WTC11 (cell line): ENCODE data around the gene HDAC5. TPM values are rescaled to one million over a fixed set of nuclear protein-coding genes. Genes with fewer than 3 reads are reported as not detected.

Experiments
- ATAC-seq: fragments of 200-7000 bp; cut with Tn5 transposase; 2 replicates; pipeline ENCODE4 v1.10.0; 2021; ENCODE audit warnings: mild to moderate bottlenecking, moderate library complexity
- CTCF ChIA-PET: fragments of 300-600 bp; sonication (Branson Sonifier 250); formaldehyde crosslinking; loops from one replicate; lab custom pipeline; 2021; ENCODE audit warnings: antibody characterized with exemption; lab: Charles Lee
- POLR2A ChIA-PET: fragments of 350-600 bp; sonication (Branson Sonifier 250); formaldehyde crosslinking; loops from one replicate; lab custom pipeline; 2021; ENCODE audit warnings: antibody characterized with exemption; lab: Charles Lee
- DNase-seq: peaks from one replicate; pipeline ENCODE4 v3.0.0; 2021; ENCODE audit warnings: low spot score
- H3K27ac Mint-ChIP-seq: 2 replicates; pipeline ENCODE4 v1.8.0; 2021; ENCODE audit warnings: mixed read lengths
- H3K27me3 Mint-ChIP-seq: 2 replicates; pipeline ENCODE4 v1.8.0; 2021; ENCODE audit warnings: low read depth, mild to moderate bottlenecking, moderate library complexity, mixed read lengths
- H3K36me3 Mint-ChIP-seq: 2 replicates; pipeline ENCODE4 v1.8.0; 2021; ENCODE audit warnings: mixed read lengths
- H3K4me1 Mint-ChIP-seq: 2 replicates; pipeline ENCODE4 v1.8.0; 2022; ENCODE audit warnings: mixed read lengths
- H3K4me3 Mint-ChIP-seq: 2 replicates; pipeline ENCODE4 v1.8.0; 2021; ENCODE audit warnings: mild to moderate bottlenecking, moderate library complexity, mixed read lengths
- H3K9me3 Mint-ChIP-seq: 2 replicates; pipeline ENCODE4 v1.8.0; 2021; ENCODE audit warnings: mixed read lengths
- CBFB ChIP-seq: sonication (generic); formaldehyde crosslinking; IDR thresholded peaks from 2 replicates; pipeline ENCODE4 v1.8.1; 2022; ENCODE audit warnings: mild to moderate bottlenecking, low read depth, missing genetic modification reagents
- CREB1 ChIP-seq: sonication (generic); formaldehyde crosslinking; IDR thresholded peaks from 2 replicates; pipeline ENCODE4 v1.8.0; 2023; ENCODE audit warnings: mild to moderate bottlenecking, missing genetic modification reagents
- ETV6 ChIP-seq: sonication (generic); formaldehyde crosslinking; IDR thresholded peaks from 2 replicates; pipeline ENCODE4 v1.8.1; 2022; ENCODE audit warnings: mild to moderate bottlenecking, missing genetic modification reagents
- FOXK1 ChIP-seq: sonication (generic); formaldehyde crosslinking; IDR thresholded peaks from 2 replicates; pipeline ENCODE4 v1.8.0; 2022; ENCODE audit warnings: mild to moderate bottlenecking, moderate library complexity, missing genetic modification reagents
- JUN ChIP-seq: sonication (generic); formaldehyde crosslinking; IDR thresholded peaks from 2 replicates; pipeline ENCODE4 v1.8.0; 2023; ENCODE audit warnings: mild to moderate bottlenecking, missing genetic modification reagents
- NFE2L1 ChIP-seq: sonication (generic); formaldehyde crosslinking; IDR thresholded peaks from 2 replicates; pipeline ENCODE4 v1.8.1; 2023; ENCODE audit warnings: missing genetic modification reagents
- SP1 ChIP-seq: sonication (generic); formaldehyde crosslinking; conservative IDR thresholded peaks from 2 replicates; pipeline ENCODE4 v1.8.1; 2022; ENCODE audit warnings: missing genetic modification reagents
- TEAD1 ChIP-seq: sonication (generic); formaldehyde crosslinking; IDR thresholded peaks from 2 replicates; pipeline ENCODE4 v1.8.0; 2022; ENCODE audit warnings: mild to moderate bottlenecking, missing genetic modification reagents
- TP53 ChIP-seq: sonication (generic); formaldehyde crosslinking; IDR thresholded peaks from 2 replicates; pipeline ENCODE4 v1.8.1; 2023; ENCODE audit warnings: mild to moderate bottlenecking, missing genetic modification reagents
- ZNF317 ChIP-seq: sonication (generic); formaldehyde crosslinking; IDR thresholded peaks from 2 replicates; pipeline ENCODE4 v1.8.1; 2023; ENCODE audit warnings: low read depth, mild to moderate bottlenecking, moderate library complexity, missing genetic modification reagents, borderline replicate concordance
- ZNF416 ChIP-seq: fragments of 250-450 bp; sonication (Bioruptor Pico); IDR thresholded peaks from 2 replicates; pipeline ENCODE4 v1.9.0; 2021; ENCODE audit warnings: mild to moderate bottlenecking, inconsistent platforms
- total RNA-seq: library from RNA; stranded (reverse); gene quantifications from 3 replicates; pipeline ENCODE4 v1.2.3, GENCODE V29; 2021
- TF ChIP-seq, protein P1 (sequence below): fragments of 250-450 bp; sonication (Bioruptor Pico); IDR thresholded peaks from 2 replicates; pipeline ENCODE4 v1.9.0; 2021; ENCODE audit warnings: moderate library complexity, mild to moderate bottlenecking, inconsistent platforms, borderline replicate concordance
- TF ChIP-seq, protein P2 (sequence below): sonication (generic); formaldehyde crosslinking; IDR thresholded peaks from 2 replicates; pipeline ENCODE4 v1.8.0; 2022; ENCODE audit warnings: missing genetic modification reagents
- TF ChIP-seq, protein P3 (sequence below): sonication (generic); formaldehyde crosslinking; IDR thresholded peaks from 2 replicates; pipeline ENCODE4 v1.8.0; 2023; ENCODE audit warnings: mild to moderate bottlenecking, missing genetic modification reagents
- TF ChIP-seq, protein P4 (sequence below): sonication (generic); formaldehyde crosslinking; IDR thresholded peaks from 2 replicates; pipeline ENCODE4 v1.8.0; 2022; ENCODE audit warnings: mild to moderate bottlenecking, missing genetic modification reagents
- TF ChIP-seq, protein P5 (sequence below): sonication (generic); formaldehyde crosslinking; conservative IDR thresholded peaks from 2 replicates; pipeline ENCODE4 v1.8.1; 2023; ENCODE audit warnings: mild to moderate bottlenecking, low read depth, missing genetic modification reagents, moderate library complexity
- TF ChIP-seq, protein P6 (sequence below): fragments of 250-450 bp; sonication (Bioruptor Pico); IDR thresholded peaks from 2 replicates; pipeline ENCODE4 v1.9.0; 2021; ENCODE audit warnings: mild to moderate bottlenecking

HDAC5 gene
- total RNA-seq, 1 experiment from 2014 or later = 61.6 TPM

DNA sequence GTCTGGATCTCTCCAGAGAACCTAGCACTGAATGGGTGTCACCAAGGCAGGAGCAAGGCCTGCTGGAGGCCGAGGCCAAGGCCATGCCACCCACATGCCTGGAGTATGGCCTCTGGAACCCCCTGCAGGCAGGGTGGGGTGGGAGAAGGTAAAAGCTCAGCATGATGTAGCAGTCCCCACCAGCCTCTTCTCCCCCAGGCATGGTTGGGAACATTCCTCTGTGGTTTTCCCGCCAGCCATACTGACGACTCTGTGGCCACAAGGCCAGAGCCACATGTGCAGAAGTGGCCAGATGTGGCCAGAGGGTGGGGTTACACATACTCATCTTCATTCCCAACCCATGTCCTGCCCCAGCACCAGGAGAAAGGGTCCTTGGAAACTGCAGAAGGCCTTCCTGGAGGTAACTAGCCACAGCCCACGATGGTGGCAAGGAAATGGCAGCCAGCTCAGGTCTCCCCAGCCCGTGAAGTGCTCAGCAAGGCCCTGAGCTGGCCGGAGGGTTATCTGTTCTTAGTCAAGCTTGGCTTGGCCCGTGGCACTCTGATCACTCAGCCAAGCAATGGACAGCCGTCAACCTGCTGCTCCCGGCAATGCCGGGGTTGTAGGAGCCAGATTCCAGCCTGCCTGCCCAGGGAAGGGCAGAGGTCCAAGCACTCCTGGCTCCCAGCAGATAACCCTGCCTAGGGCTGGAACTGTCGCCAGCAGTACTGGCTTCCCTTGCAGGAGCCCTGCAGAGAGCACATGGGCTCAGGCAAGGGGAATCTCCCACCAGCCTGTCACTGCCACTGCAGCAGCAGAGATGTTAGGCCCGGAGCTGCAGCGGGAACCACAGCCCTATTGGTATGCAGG lies 26.1 kb downstream of the HDAC5 start (continued):
- TF ChIP-seq, protein P1, sequence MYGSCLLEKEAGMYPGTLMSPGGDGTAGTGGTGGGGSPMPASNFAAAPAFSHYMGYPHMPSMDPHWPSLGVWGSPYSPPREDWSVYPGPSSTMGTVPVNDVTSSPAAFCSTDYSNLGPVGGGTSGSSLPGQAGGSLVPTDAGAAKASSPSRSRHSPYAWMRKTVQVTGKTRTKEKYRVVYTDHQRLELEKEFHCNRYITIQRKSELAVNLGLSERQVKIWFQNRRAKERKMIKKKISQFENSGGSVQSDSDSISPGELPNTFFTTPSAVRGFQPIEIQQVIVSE (CRISPR knock-in tag) = no peak
- TF ChIP-seq, all 79 proteins: peak for 2

DNA sequence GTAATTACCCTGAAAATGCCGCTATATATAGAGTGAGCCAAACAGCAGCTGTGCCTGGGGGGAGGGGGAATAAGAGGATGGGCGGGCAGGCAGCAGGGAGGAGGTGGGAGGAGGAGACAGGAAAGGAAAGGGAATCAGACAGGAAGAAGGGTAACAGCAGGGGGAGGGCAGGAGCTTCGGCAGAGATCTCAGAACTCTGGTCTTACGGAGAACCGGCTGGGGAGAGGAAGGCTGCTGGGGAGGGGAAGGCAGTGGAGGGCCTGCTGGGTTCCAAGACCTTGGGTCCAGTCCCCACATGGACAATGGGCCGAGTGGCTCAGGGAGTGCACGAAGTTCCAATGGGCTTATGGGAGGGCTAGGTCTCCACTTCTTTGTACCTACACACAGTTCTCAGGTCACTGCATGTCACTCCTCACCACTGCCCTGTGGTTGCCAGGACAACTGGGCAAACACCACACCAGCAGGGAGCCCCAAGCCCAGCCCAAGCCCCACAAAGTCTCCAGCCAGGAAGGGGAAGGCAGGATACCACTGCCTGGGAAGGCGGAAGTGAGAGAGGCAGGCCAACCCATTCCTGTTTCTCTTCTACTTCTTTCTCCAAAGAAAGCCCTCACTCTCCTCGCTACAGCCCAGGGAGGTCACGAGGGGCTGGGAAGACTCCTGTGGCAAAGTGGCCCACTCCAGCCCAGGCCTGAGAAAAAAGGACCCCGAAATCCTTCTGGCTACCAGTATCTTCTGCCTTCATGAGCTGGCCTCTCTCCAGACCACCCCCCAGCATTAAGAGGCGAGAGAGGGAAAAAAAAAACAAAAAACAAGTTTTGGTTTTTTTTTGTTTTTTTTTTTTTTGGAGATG lies 27.6 kb downstream of the HDAC5 start:
- peak; percentile 86 for ATAC-seq
- POLR2A ChIA-PET = interaction anchor here (0.7 to 1.9 kb wide), 7 partner anchors 9 to 90 kb away, joined by 3 to 13 read pairs (median 5); partner anchors contain the start of genes G6PC3, HDAC5 and TMUB2
- TF ChIP-seq SP1 (peak; percentile 72; the same call in 1 of the 2 replicates), ZNF416 (CRISPR knock-in tag) (no peak), NFE2L1 (CRISPR knock-in tag) (peak; percentile 46; the same call in 1 of the 2 replicates), CBFB (CRISPR knock-in tag) (0 out of 2 replicates have a peak, but pooled peaks have one; percentile 72), FOXK1 (CRISPR knock-in tag) (peak; percentile 58; the same call in 1 of the 2 replicates), ETV6 (CRISPR knock-in tag) (peak; percentile 50), TP53 (CRISPR knock-in tag) (no peak), JUN (CRISPR knock-in tag) (no peak), CREB1 (0 out of 2 replicates have a peak, but pooled peaks have one; percentile 35), TEAD1 (0 out of 2 replicates have a peak, but pooled peaks have one; percentile 58), ZNF317 (CRISPR knock-in tag) (no peak)
- TF ChIP-seq, protein P2, sequence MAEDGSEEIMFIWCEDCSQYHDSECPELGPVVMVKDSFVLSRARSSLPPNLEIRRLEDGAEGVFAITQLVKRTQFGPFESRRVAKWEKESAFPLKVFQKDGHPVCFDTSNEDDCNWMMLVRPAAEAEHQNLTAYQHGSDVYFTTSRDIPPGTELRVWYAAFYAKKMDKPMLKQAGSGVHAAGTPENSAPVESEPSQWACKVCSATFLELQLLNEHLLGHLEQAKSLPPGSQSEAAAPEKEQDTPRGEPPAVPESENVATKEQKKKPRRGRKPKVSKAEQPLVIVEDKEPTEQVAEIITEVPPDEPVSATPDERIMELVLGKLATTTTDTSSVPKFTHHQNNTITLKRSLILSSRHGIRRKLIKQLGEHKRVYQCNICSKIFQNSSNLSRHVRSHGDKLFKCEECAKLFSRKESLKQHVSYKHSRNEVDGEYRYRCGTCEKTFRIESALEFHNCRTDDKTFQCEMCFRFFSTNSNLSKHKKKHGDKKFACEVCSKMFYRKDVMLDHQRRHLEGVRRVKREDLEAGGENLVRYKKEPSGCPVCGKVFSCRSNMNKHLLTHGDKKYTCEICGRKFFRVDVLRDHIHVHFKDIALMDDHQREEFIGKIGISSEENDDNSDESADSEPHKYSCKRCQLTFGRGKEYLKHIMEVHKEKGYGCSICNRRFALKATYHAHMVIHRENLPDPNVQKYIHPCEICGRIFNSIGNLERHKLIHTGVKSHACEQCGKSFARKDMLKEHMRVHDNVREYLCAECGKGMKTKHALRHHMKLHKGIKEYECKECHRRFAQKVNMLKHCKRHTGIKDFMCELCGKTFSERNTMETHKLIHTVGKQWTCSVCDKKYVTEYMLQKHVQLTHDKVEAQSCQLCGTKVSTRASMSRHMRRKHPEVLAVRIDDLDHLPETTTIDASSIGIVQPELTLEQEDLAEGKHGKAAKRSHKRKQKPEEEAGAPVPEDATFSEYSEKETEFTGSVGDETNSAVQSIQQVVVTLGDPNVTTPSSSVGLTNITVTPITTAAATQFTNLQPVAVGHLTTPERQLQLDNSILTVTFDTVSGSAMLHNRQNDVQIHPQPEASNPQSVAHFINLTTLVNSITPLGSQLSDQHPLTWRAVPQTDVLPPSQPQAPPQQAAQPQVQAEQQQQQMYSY (CRISPR knock-in tag) = peak; percentile 89
- TF ChIP-seq, protein P3, sequence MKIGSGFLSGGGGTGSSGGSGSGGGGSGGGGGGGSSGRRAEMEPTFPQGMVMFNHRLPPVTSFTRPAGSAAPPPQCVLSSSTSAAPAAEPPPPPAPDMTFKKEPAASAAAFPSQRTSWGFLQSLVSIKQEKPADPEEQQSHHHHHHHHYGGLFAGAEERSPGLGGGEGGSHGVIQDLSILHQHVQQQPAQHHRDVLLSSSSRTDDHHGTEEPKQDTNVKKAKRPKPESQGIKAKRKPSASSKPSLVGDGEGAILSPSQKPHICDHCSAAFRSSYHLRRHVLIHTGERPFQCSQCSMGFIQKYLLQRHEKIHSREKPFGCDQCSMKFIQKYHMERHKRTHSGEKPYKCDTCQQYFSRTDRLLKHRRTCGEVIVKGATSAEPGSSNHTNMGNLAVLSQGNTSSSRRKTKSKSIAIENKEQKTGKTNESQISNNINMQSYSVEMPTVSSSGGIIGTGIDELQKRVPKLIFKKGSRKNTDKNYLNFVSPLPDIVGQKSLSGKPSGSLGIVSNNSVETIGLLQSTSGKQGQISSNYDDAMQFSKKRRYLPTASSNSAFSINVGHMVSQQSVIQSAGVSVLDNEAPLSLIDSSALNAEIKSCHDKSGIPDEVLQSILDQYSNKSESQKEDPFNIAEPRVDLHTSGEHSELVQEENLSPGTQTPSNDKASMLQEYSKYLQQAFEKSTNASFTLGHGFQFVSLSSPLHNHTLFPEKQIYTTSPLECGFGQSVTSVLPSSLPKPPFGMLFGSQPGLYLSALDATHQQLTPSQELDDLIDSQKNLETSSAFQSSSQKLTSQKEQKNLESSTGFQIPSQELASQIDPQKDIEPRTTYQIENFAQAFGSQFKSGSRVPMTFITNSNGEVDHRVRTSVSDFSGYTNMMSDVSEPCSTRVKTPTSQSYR (CRISPR knock-in tag) = 0 out of 2 replicates have a peak, but pooled peaks have one; percentile 55
- TF ChIP-seq, protein P4, sequence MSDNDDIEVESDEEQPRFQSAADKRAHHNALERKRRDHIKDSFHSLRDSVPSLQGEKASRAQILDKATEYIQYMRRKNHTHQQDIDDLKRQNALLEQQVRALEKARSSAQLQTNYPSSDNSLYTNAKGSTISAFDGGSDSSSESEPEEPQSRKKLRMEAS = peak; percentile 46; the same call in 1 of the 2 replicates
- TF ChIP-seq, protein P5, sequence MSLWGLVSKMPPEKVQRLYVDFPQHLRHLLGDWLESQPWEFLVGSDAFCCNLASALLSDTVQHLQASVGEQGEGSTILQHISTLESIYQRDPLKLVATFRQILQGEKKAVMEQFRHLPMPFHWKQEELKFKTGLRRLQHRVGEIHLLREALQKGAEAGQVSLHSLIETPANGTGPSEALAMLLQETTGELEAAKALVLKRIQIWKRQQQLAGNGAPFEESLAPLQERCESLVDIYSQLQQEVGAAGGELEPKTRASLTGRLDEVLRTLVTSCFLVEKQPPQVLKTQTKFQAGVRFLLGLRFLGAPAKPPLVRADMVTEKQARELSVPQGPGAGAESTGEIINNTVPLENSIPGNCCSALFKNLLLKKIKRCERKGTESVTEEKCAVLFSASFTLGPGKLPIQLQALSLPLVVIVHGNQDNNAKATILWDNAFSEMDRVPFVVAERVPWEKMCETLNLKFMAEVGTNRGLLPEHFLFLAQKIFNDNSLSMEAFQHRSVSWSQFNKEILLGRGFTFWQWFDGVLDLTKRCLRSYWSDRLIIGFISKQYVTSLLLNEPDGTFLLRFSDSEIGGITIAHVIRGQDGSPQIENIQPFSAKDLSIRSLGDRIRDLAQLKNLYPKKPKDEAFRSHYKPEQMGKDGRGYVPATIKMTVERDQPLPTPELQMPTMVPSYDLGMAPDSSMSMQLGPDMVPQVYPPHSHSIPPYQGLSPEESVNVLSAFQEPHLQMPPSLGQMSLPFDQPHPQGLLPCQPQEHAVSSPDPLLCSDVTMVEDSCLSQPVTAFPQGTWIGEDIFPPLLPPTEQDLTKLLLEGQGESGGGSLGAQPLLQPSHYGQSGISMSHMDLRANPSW (CRISPR knock-in tag) = no peak
- TF ChIP-seq, protein P6, sequence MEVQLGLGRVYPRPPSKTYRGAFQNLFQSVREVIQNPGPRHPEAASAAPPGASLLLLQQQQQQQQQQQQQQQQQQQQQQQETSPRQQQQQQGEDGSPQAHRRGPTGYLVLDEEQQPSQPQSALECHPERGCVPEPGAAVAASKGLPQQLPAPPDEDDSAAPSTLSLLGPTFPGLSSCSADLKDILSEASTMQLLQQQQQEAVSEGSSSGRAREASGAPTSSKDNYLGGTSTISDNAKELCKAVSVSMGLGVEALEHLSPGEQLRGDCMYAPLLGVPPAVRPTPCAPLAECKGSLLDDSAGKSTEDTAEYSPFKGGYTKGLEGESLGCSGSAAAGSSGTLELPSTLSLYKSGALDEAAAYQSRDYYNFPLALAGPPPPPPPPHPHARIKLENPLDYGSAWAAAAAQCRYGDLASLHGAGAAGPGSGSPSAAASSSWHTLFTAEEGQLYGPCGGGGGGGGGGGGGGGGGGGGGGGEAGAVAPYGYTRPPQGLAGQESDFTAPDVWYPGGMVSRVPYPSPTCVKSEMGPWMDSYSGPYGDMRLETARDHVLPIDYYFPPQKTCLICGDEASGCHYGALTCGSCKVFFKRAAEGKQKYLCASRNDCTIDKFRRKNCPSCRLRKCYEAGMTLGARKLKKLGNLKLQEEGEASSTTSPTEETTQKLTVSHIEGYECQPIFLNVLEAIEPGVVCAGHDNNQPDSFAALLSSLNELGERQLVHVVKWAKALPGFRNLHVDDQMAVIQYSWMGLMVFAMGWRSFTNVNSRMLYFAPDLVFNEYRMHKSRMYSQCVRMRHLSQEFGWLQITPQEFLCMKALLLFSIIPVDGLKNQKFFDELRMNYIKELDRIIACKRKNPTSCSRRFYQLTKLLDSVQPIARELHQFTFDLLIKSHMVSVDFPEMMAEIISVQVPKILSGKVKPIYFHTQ (CRISPR knock-in tag) = no peak

More for the DNA sequence above, 27.6 kb downstream of the HDAC5 start:
- Mint-ChIP-seq H3K36me3 (peaks cover 8% of the 10 kb centered on the region; the same call in 1 of the 2 replicates), H3K4me1 (peaks cover 36% of the 10 kb centered on the region), H3K4me3 (peak overlapping the region; percentile 73), H3K27ac (peak overlapping the region; percentile 99), H3K9me3 (no peaks in the 10 kb centered on the region), H3K27me3 (no peaks in the 10 kb centered on the region)
- CTCF ChIA-PET = interaction anchor here (0.5 to 10.3 kb wide), 22 partner anchors 9 to 306 kb away, joined by 3 to 116 read pairs (median 4); partner anchors contain the start of gene HDAC5
- DNase-seq = peak; percentile 85
